ENCODE results near the gene XYLT1.

DNA sequence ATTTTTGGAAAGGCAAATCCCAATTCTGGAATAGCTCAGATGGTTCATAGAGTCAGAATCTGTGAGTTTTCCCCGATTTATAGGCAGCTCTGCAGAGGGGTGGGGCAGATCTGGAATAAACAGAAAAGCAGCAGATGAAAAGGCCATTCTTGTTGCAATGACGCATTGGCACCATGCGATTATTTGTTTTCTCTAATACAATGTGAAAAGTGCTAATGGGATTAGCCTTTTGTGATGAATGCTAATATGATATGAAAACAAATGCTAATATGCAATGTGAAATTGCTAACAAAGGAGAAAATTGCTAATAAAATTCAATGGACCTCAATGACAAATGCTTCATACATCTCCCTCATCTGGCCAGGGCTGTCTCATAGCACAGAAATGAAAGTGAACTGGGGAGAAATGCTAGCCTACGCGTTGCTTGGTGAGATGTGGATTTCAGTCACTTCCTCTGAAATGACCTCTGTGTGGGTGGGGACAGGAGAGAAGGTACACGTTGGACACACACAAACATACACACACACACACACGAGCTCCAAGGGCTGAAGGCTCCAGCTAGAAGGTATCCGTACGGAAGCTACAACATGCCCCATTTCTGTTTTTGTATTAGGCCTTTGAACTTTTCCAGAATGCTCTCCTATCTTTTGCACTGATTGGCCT, 394.5 kb downstream of the XYLT1 start:
- TF ChIP-seq EZH2 (IDR thresholded peaks at IDR 0.05) (no peak), POLR2AphosphoS5 (IDR thresholded peaks at IDR 0.05; ENCODE audit: borderline replicate concordance, low read depth, low read length) (no peak), FOXP2 (optimal IDR thresholded peaks at IDR 0.05; ENCODE audit: control extremely low read depth, extremely low read length, insufficient read depth) (no peak)

Data from SK-N-MC (cell line).